H1 (cell line): ENCODE measurements around the gene SCGB1A1. TPM values are rescaled to one million over a fixed set of nuclear protein-coding genes. Genes with fewer than 3 reads are reported as not detected.

Experiments
- CTCF ChIA-PET: fragments of 300-600 bp; sonication (Branson Sonifier 250); formaldehyde crosslinking; loops from one replicate; lab custom pipeline; 2021; ENCODE audit not compliant: partially characterized antibody; lab: Charles Lee
- POLR2A ChIA-PET: fragments of 300-600 bp; sonication (Branson Sonifier 250); formaldehyde crosslinking; loops from one replicate; lab custom pipeline; 2021; ENCODE audit warnings: inconsistent platforms; ENCODE audit not compliant: partially characterized antibody; lab: Charles Lee
- DNase-seq, 2 experiments: peaks; one replicate each; pipeline versions ENCODE4 v3.0.0 to v3.0.0-alpha.2; 2010 to 2022; ENCODE audit warnings: low spot score in 2 of 2, low read depth in 1 of 2, mixed read lengths in 1 of 2
- FAIRE-seq: peaks from 2 replicates; lab custom pipeline; 2011; peaks lifted over from hg19 to GRCh38; lab: Jason Lieb, UNC
- H2AFZ ChIP-seq: 2 replicates; pipeline ENCODE4 v1.8.1; 2012; ENCODE audit warnings: low read length, inconsistent platforms
- H2AK5ac ChIP-seq: 2 replicates; pipeline ENCODE4 v1.6.1; 2013; ENCODE audit warnings: low read depth, low read length
- H2BK120ac ChIP-seq: replicated peaks from 2 replicates; pipeline ENCODE3; 2013; ENCODE audit warnings: low read depth, low read length, inconsistent platforms
- H2BK12ac ChIP-seq: 2 replicates; pipeline ENCODE4 v1.6.1; 2013; ENCODE audit warnings: low read depth, low read length
- H2BK15ac ChIP-seq: 2 replicates; pipeline ENCODE4 v1.6.1; 2013; ENCODE audit warnings: low read length
- H2BK20ac ChIP-seq: 2 replicates; pipeline ENCODE4 v1.6.1; 2013; ENCODE audit warnings: low read length
- H2BK5ac ChIP-seq: 2 replicates; pipeline ENCODE4 v1.6.1; 2013; ENCODE audit warnings: low read depth, low read length
- H3K14ac ChIP-seq: 2 replicates; pipeline ENCODE4 v1.6.1; 2013; ENCODE audit warnings: inconsistent platforms; ENCODE audit not compliant: insufficient read length
- H3K18ac ChIP-seq: 2 replicates; pipeline ENCODE4 v1.6.1; 2013; ENCODE audit warnings: low read length; ENCODE audit errors: extremely low read depth
- H3K23ac ChIP-seq: 2 replicates; pipeline ENCODE4 v1.6.1; 2013; ENCODE audit warnings: inconsistent platforms; ENCODE audit not compliant: insufficient read length
- H3K23me2 ChIP-seq: 2 replicates; pipeline ENCODE4 v1.6.1; 2013; ENCODE audit warnings: low read depth, low read length
- H3K27ac ChIP-seq: 2 replicates; pipeline ENCODE4 v1.6.1; 2011; ENCODE audit warnings: low read depth, low read length, inconsistent platforms
- H3K27me3 ChIP-seq, 4 experiments: replicated peaks in 1 of 4; 1 replicate in 1 of 4; 2 replicates in 3 of 4; pipeline versions ENCODE4 v1.6.1 to v1.8.1; 2011 to 2013; ENCODE audit warnings: low read length in 3 of 4, mild to moderate bottlenecking in 3 of 4, inconsistent platforms in 2 of 4, mixed read lengths in 2 of 4, moderate library complexity in 1 of 4; ENCODE audit not compliant: control insufficient read depth in 3 of 4, insufficient read depth in 3 of 4; ENCODE audit errors: extremely low read depth in 1 of 4
- H3K36me3 ChIP-seq, 4 experiments: 2 replicates each; pipeline versions ENCODE4 v1.6.1 to v1.8.1; 2011 to 2013; ENCODE audit warnings: mild to moderate bottlenecking in 4 of 4, low read length in 3 of 4, moderate library complexity in 2 of 4, control low read depth in 1 of 4, inconsistent platforms in 1 of 4; ENCODE audit not compliant: insufficient read depth in 4 of 4, control insufficient read depth in 2 of 4
- H3K4ac ChIP-seq: replicated peaks from 2 replicates; pipeline ENCODE3; 2013; ENCODE audit warnings: low read length, low read depth, mixed read lengths, inconsistent platforms; ENCODE audit not compliant: insufficient read length
- H3K4me1 ChIP-seq, 4 experiments: replicated peaks in 1 of 4; 1 replicate in 1 of 4; 2 replicates in 3 of 4; pipeline versions ENCODE4 v1.6.1 to v1.8.1; 2011 to 2013; ENCODE audit warnings: low read length in 3 of 4, inconsistent platforms in 2 of 4, mixed read lengths in 1 of 4; ENCODE audit not compliant: insufficient read depth in 4 of 4, control insufficient read depth in 3 of 4
- H3K4me2 ChIP-seq, 2 experiments: 2 replicates each; pipeline versions ENCODE4 v1.6.1 to v1.8.1; 2011 to 2013; ENCODE audit warnings: low read depth in 2 of 2, low read length in 2 of 2, control low read depth in 1 of 2, inconsistent platforms in 1 of 2, mild to moderate bottlenecking in 1 of 2; ENCODE audit not compliant: insufficient read depth in 1 of 2
- H3K4me3 ChIP-seq, 4 experiments: fragments of 200-600, 300-600 bp in 1 of 4; sonication (generic), shearing (Covaris generic), sonication (Bioruptor Twin) in 1 of 4; 2 replicates each; pipeline versions ENCODE4 v1.5.1 to v1.8.1; 2011 to 2016; ENCODE audit warnings: low read length in 4 of 4, low read depth in 3 of 4, control low read depth in 2 of 4, inconsistent platforms in 2 of 4, mild to moderate bottlenecking in 2 of 4, mixed read lengths in 1 of 4, moderate library complexity in 1 of 4; ENCODE audit not compliant: insufficient read depth in 2 of 4; ENCODE audit errors: extremely low read depth in 1 of 4
- H3K56ac ChIP-seq: replicated peaks from 2 replicates; pipeline ENCODE3; 2013; ENCODE audit warnings: low read depth, mild to moderate bottlenecking, mixed read lengths, low read length, inconsistent platforms; ENCODE audit not compliant: insufficient read length
- H3K79me1 ChIP-seq: 2 replicates; pipeline ENCODE4 v1.6.1; 2013; ENCODE audit warnings: low read depth, low read length, control low read depth
- H3K79me2 ChIP-seq, 2 experiments: 2 replicates each; pipeline versions ENCODE4 v1.6.1 to v1.8.1; 2012 to 2013; ENCODE audit warnings: low read length in 2 of 2, mild to moderate bottlenecking in 2 of 2, inconsistent platforms in 1 of 2; ENCODE audit not compliant: insufficient read depth in 2 of 2, control insufficient read depth in 1 of 2
- H3K9ac ChIP-seq, 4 experiments: replicated peaks in 1 of 4; 1 replicate in 1 of 4; 2 replicates in 3 of 4; pipeline versions ENCODE4 v1.6.1 to v1.8.1; 2011 to 2013; ENCODE audit warnings: low read depth in 3 of 4, low read length in 3 of 4, control low read depth in 2 of 4, mild to moderate bottlenecking in 2 of 4, moderate library complexity in 2 of 4, inconsistent platforms in 1 of 4; ENCODE audit errors: extremely low read depth in 1 of 4
- H3K9me3 ChIP-seq, 2 experiments: 2 replicates each; pipeline versions ENCODE4 v1.6.1 to v1.8.1; 2012 to 2013; ENCODE audit warnings: mild to moderate bottlenecking in 2 of 2, moderate library complexity in 2 of 2, control low read depth in 1 of 2, inconsistent platforms in 1 of 2, low read depth in 1 of 2, low read length in 1 of 2, mixed read lengths in 1 of 2; ENCODE audit not compliant: insufficient read depth in 2 of 2
- H4K20me1 ChIP-seq, 2 experiments: replicated peaks in 1 of 2; 2 replicates each; pipeline versions ENCODE3 to v1.8.1; 2011 to 2013; ENCODE audit warnings: inconsistent platforms in 2 of 2, low read length in 2 of 2, mild to moderate bottlenecking in 1 of 2; ENCODE audit not compliant: insufficient read depth in 2 of 2, control insufficient read depth in 1 of 2
- H4K5ac ChIP-seq: 2 replicates; pipeline ENCODE4 v1.6.1; 2013; ENCODE audit warnings: low read length, low read depth, mixed read lengths, inconsistent platforms; ENCODE audit not compliant: insufficient read length
- H4K8ac ChIP-seq: 2 replicates; pipeline ENCODE4 v1.8.0; 2013; ENCODE audit warnings: mild to moderate bottlenecking, moderate library complexity, low read length, inconsistent platforms; ENCODE audit not compliant: insufficient read depth; ENCODE audit errors: extremely low read depth
- H4K91ac ChIP-seq: replicated peaks from 2 replicates; pipeline ENCODE3; 2013; ENCODE audit warnings: low read length, mixed read lengths, inconsistent platforms; ENCODE audit not compliant: insufficient read length
- ATF2 ChIP-seq: IDR thresholded peaks from 2 replicates; pipeline ENCODE4 v1.6.1; 2012; ENCODE audit warnings: low read length, inconsistent platforms
- BCL11A ChIP-seq, 2 experiments: IDR thresholded peaks; one replicate each; pipeline ENCODE4 v1.6.1; 2011; ENCODE audit warnings: low read depth in 2 of 2, low read length in 2 of 2, mild to moderate bottlenecking in 2 of 2
- CBX8 ChIP-seq: fragments of 300-800, 300-1000 bp; sonication (generic); IDR thresholded peaks from 2 replicates; pipeline ENCODE4 v1.7.1; 2016; ENCODE audit warnings: low read depth, low read length, borderline replicate concordance
- GABPA ChIP-seq: IDR thresholded peaks from 2 replicates; pipeline ENCODE4 v1.6.1; 2011; ENCODE audit warnings: mild to moderate bottlenecking, low read length, moderate library complexity, borderline replicate concordance; ENCODE audit not compliant: insufficient read depth
- RFX5 ChIP-seq: IDR thresholded peaks from 2 replicates; pipeline ENCODE4 v1.6.1; 2011; ENCODE audit warnings: low read depth, low read length, improper control_type of control experiment, borderline replicate concordance
- TAF1 ChIP-seq: IDR thresholded peaks from 2 replicates; pipeline ENCODE4 v1.6.1; 2011; ENCODE audit warnings: mild to moderate bottlenecking, low read depth, low read length
- WGBS, 2 experiments: shearing (Covaris generic) in 1 of 2; methylation state at CpG; one replicate each; pipeline versions ENCODE4 v1.1.6 to v1.1.7; 2013 to 2015; ENCODE audit warnings: low lambda C conversion rate in 2 of 2, mixed read lengths in 2 of 2, inconsistent platforms in 1 of 2, low coverage in 1 of 2, missing lambda C conversion rate in 1 of 2; ENCODE audit not compliant: insufficient replicate concordance in 2 of 2, insufficient coverage in 1 of 2, insufficient read length in 1 of 2; ENCODE audit errors: extremely low coverage in 1 of 2, missing lambda C conversion rate in 1 of 2; 5-methylcytosine and 5-hydroxymethylcytosine counted together
- polyA plus RNA-seq, 7 experiments: library from polyadenylated mRNA; depleted of rRNA in 3 of 7; stranded (reverse) in 5 of 7; unstranded in 2 of 7; fragments of >200 nt in 5 of 7; fragments of 200-250 nt in 2 of 7; gene quantifications; 1 replicate in 5 of 7; 2 replicates in 1 of 7; 4 replicates in 1 of 7; pipeline versions ENCODE4 v1.2.1 to v1.2.3, GENCODE V29; 2011 to 2013; ENCODE audit warnings: missing spikeins in 2 of 7, mixed read lengths in 2 of 7
- total RNA-seq: library from RNA; stranded (reverse); fragmentation: NEBNext Ultra II Directional; extraction: Animal tissue kit (Norgen Biotek cat#: 25700); gene quantifications from 2 replicates; pipeline ENCODE4 v1.2.1, GENCODE V29; 2021
- TF ChIP-seq, protein P1 (sequence below): IDR thresholded peaks from 2 replicates; pipeline ENCODE4 v1.6.1; 2011; ENCODE audit warnings: low read depth, mild to moderate bottlenecking, low read length; ENCODE audit not compliant: insufficient read depth

The SCGB1A1 gene
- total and polyA plus RNA-seq, 2 of the 8 experiments (the other 6 are each of a cell fraction or from before 2014, with no cell fraction given): not detected

DNA sequence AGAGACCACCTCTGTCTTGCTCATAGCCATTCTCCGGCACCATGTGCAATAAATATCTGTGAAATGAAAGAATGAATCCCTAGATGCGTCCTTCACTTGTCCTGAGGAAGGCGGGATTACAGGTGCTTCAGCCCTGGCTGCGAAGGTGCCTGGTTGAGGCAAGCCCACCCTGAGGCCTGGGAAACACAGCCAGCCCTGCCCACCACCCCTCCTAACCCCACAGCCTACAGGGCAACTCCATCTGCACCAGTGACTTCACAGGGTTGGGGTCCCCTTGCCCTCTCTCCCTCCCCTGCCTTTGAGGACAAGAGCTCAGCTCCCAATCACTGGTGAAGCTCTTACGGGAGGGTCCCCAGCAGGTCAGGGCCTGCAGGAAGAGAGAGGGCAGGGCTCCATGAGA lies 17.5 kb upstream of the SCGB1A1 start:
- Histone ChIP-seq H3K4me2 (no peak overlapping the region), H3K9me3 (no peaks in the 10 kb centered on the region), H2AK5ac (no peak overlapping the region), H3K4me3 (no peak overlapping the region), H3K4me1 (peaks cover 0 to 23% (median 1%) of the 10 kb centered on the region in 4 experiments; a peak in 5 of 7 replicates), H3K23ac (no peak overlapping the region), H3K36me3 (no peaks in the 10 kb centered on the region), H2BK20ac (peak overlapping the region; percentile 23), H3K56ac (no peak overlapping the region), H2BK12ac (no peak overlapping the region), H3K27me3 (0 out of 7 replicates have a peak, but pooled peaks cover 0 to 2% (median 0%) of the 10 kb centered on the region in 4 experiments), H3K4ac (no peak overlapping the region), H4K8ac (peak overlapping the region; percentile 65; the same call in 1 of the 2 replicates), H4K91ac (peak overlapping the region; percentile 60), H3K18ac (no peak overlapping the region), H3K79me1 (no peaks in the 10 kb centered on the region), H2BK5ac (no peak overlapping the region), H4K5ac (peak overlapping the region; percentile 21), H3K14ac (no peak overlapping the region), H2BK15ac (no peak overlapping the region), H3K23me2 (no peaks in the 10 kb centered on the region; the same call in 1 of the 2 replicates), H2AFZ (no peak overlapping the region), H2BK120ac (no peak overlapping the region), H4K20me1 (no peaks in the 10 kb centered on the region), H3K79me2 (no peaks in the 10 kb centered on the region), H3K27ac (no peak overlapping the region), H3K9ac (no peak overlapping the region)
- WGBS, 2 experiments: 84% methylated on average over 4 of the region's 5 CpGs; no CpG with 5 or more reads in 1 of the 2 experiments
- DNase-seq: no peak
- ChIA-PET POLR2A (interaction anchor here (1.2 to 1.3 kb wide), 2 partner anchors 10 to 18 kb away, joined by 4 to 5 read pairs; partner anchors contain the start of gene SCGB1A1), CTCF (interaction anchor here (0.6 to 9.5 kb wide), 9 partner anchors 9 to 665 kb away, joined by 3 to 56 read pairs (median 4); no protein-coding TSS in a partner anchor)
- no peak for TF ChIP-seq GABPA
- TF ChIP-seq TAF1: no peak
- TF ChIP-seq CBX8: no peak
- TF ChIP-seq ATF2: no peak
- no peak for TF ChIP-seq BCL11A (IDR thresholded peaks at IDR 0.05; ENCODE audit: low read depth in 2 of 2, low read length in 2 of 2)
- TF ChIP-seq, protein P1, sequence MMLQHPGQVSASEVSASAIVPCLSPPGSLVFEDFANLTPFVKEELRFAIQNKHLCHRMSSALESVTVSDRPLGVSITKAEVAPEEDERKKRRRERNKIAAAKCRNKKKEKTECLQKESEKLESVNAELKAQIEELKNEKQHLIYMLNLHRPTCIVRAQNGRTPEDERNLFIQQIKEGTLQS: no peak
- TF ChIP-seq RFX5: no peak
- FAIRE-seq: no peak
